Fibroblast of upper back skin (primary cell): Measurements from ENCODE around the gene PRR14L.

Experiments used
- DNase-seq: peaks from one replicate; pipeline ENCODE4 v3.0.0-alpha.2; 2013

The PRR14L gene

GRCh38 chr22:31637891-31638618 lies 111.9 kb downstream of the PRR14L start:
- no peak for DNase-seq

- no peak for DNase-seq
Measured at GRCh38 chr22:31637447-31637890, 112.5 kb downstream of the PRR14L start.

- no peak for DNase-seq
Measured at GRCh38 chr22:31635638-31636306, 114.2 kb downstream of the PRR14L start.

GRCh38 chr22:31631436-31631835 lies 118.5 kb downstream of the PRR14L start:
- DNase-seq: no peak
